HUES64 (cell line): ENCODE measurements around the gene ELOF1.
"Not testable (repeated sequence)": the region's sequence is repeated elsewhere in the genome, so short reads cannot be mapped to it uniquely, and the experiment has no call there.

Source experiments
- H3K27ac ChIP-seq: 2 replicates; pipeline ENCODE4 v1.7.0; 2013; ENCODE audit warnings: low read depth, low read length, inconsistent platforms
- H3K27me3 ChIP-seq: 2 replicates; pipeline ENCODE4 v1.6.1; 2013; ENCODE audit warnings: mild to moderate bottlenecking, low read length; ENCODE audit not compliant: insufficient read depth
- H3K36me3 ChIP-seq: 2 replicates; pipeline ENCODE4 v1.6.1; 2013; ENCODE audit warnings: mild to moderate bottlenecking, low read length; ENCODE audit not compliant: insufficient read depth
- H3K4me1 ChIP-seq: 2 replicates; pipeline ENCODE4 v1.6.1; 2013; ENCODE audit warnings: mild to moderate bottlenecking, low read length, moderate library complexity; ENCODE audit not compliant: insufficient read depth
- H3K4me3 ChIP-seq: 2 replicates; pipeline ENCODE4 v1.5.1; 2013; ENCODE audit warnings: mild to moderate bottlenecking, low read length, moderate library complexity
- H3K9ac ChIP-seq: 2 replicates; pipeline ENCODE4 v1.6.1; 2013; ENCODE audit warnings: mild to moderate bottlenecking, low read depth, low read length
- H3K9me3 ChIP-seq: 2 replicates; pipeline ENCODE4 v1.6.1; 2013; ENCODE audit warnings: low read depth, low read length; ENCODE audit not compliant: insufficient read depth
- WGBS: fragments of 150-250, 120-280 bp; methylation state at CpG from one replicate; pipeline ENCODE4 v1.1.7; 2013; ENCODE audit warnings: missing lambda C conversion rate; 5-methylcytosine and 5-hydroxymethylcytosine counted together

Gene ELOF1

GRCh38 chr19:11565649-11565980 is 6.6 kb upstream of the ELOF1 start:
- H3K9ac ChIP-seq, H3K9me3 ChIP-seq, H3K36me3 ChIP-seq, H3K4me1 ChIP-seq, H3K27me3 ChIP-seq, H3K27ac ChIP-seq, H3K4me3 ChIP-seq: not testable (repeated sequence)
- WGBS = 97% methylated on average over 5 of the region's 5 CpGs

DNA sequence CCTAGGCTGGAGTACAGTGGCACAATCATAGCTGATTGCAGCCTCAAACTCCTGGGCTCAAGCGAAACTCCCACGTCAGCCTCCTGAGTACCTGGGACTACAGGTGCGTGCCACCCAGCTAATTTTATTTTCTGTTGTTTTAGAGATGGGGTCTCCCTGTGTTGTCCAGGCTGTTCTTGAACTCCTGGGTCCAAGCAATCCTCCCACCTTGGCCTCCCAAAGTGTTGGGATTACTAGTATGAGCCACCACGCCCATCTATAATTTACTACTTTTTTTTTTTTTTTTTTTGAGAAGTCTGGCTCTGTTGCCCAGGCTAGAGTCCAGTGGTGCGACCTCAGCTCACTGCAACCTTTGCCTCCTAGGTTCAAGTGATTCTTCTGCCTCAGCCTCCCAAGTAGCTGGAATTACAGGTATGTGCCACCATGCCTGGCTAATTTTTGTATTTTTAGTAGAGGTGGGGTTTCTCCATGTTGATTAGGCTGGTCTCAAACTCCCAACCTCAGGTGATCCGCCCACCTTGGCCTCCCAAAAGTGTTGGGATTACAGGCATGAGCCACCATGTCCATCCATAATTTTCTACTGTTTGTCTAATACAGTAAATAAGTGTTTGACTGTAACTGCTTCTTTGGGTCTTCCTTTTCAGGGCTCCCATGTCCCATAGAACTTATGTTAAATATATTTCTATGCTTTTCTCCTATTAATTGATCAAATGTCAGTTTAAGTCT is 5.2 kb upstream of the ELOF1 start:
- H3K4me1 ChIP-seq, H3K4me3 ChIP-seq, H3K9me3 ChIP-seq, H3K36me3 ChIP-seq, H3K27ac ChIP-seq, H3K27me3 ChIP-seq, H3K9ac ChIP-seq: not testable (repeated sequence)
- 95% methylated on average over 5 of the region's 6 CpGs for WGBS

GRCh38 chr19:11563532-11563931 is 4.5 kb upstream of the ELOF1 start:
- no peaks in the 10 kb centered on the region for H3K36me3 ChIP-seq
- H3K27me3 ChIP-seq = no peaks in the 10 kb centered on the region
- no peak overlapping the region for H3K4me3 ChIP-seq
- no peak overlapping the region for H3K9ac ChIP-seq
- WGBS = 92% methylated on average over 8 of the region's 8 CpGs
- H3K9me3 ChIP-seq = no peaks in the 10 kb centered on the region
- no peak overlapping the region for H3K27ac ChIP-seq
- no peaks in the 10 kb centered on the region for H3K4me1 ChIP-seq

DNA sequence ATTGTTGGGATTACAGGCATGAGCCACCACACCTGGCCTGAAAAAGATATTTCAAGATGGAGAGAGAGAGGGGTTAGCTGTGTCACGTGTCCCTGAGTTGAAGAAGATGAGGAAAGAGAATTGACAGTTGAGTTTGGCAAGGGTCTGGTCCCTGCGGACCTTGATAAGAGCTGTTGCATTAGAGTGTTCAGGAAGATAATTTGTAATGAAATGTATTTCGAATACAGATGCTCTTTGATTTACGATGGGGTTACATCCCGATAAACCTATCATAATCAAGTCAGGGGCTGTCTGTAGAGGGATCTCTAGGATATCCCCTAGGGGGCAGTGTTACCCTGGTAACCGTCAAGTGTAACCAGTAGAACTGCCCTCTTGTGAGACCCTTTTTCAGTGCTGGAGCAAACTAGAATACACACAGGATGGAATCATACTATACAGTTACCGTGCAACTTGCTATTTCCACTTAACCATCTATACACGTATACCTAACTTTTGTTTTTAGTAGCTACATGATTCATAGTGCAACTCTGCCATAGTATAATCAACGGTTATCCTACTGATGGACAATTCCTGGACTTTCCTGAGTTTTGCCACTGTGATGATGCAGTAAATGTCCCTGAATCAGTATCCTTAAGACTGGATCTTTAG is 1.5 kb upstream of the ELOF1 start:
- Histone ChIP-seq H3K27me3 (no peaks in the 10 kb centered on the region), H3K36me3 (peaks cover 5% of the 10 kb centered on the region; the same call in 1 of the 2 replicates), H3K9me3 (no peaks in the 10 kb centered on the region), H3K27ac (no peak overlapping the region), H3K4me3 (no peak overlapping the region), H3K4me1 (0 out of 2 replicates have a peak, but pooled peaks cover 6% of the 10 kb centered on the region), H3K9ac (no peak overlapping the region)
- WGBS = 43% methylated on average over 9 of the region's 9 CpGs

DNA sequence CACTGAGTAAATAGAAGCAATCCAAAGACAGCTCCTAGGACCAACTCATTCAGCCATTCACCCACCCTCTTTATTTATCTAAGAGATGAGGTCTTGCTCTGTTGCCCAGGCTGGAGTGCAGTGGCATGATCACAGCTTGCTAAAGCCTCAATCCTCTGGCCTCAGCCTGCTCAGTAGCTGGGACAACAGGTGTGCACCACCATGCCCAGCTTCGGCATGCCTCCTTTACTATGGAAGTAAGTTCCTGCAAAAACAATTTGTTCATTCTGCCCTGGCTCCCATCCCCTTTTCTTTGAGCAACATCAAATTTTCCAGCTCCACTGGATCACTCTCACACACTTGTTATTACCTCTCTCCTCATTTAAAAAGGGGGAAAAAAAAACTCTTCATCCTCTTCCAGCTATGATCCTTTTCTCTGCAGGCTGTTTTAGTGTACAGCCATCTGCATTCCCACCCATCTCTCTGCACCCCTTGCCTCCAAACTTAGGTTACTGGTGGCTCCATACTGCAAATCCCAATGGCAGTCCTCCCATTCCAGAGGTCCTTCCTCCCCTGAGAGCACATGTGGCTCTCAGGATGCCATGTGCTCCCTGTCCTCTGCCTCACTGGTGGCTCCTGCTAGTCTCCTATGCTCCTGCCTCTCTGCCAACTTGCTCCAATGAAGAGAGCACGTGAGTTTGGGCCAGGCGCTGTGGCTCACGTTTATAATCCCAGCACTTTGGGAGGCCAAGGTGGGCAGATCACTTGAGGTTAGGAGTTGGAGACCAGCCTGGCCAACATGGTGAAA is 2.2 kb downstream of the ELOF1 start:
- Histone ChIP-seq H3K36me3 (peaks cover 33% of the 10 kb centered on the region), H3K27me3 (no peaks in the 10 kb centered on the region), H3K4me3 (no peak overlapping the region), H3K27ac (no peak overlapping the region), H3K4me1 (0 out of 2 replicates have a peak, but pooled peaks cover 6% of the 10 kb centered on the region), H3K9me3 (no peaks in the 10 kb centered on the region), H3K9ac (no peak overlapping the region)
- WGBS = 94% methylated on average over 4 of the region's 4 CpGs

DNA sequence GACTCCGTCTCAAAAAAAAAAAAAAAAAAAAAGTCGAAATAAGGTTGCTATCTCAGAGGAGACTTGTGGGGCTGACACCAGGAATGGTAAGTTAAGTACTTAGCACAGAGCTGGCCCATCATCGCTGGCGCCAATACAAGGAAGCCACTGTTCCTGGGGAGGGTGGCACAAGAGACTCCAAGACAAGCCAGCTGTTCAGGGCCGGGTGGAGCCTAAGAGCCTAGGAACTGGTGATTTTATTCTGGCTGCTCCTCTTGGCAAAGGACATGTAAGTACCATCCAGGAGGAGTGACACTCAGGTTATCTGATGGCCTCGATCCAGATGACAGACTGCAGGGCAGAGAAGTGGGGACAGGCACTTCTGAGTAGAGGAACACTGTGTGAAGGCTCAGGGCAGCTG is 3.8 kb downstream of the ELOF1 start:
- H3K27me3 ChIP-seq = no peaks in the 10 kb centered on the region
- H3K4me1 ChIP-seq = 0 out of 2 replicates have a peak, but pooled peaks cover 6% of the 10 kb centered on the region
- no peak overlapping the region for H3K27ac ChIP-seq
- H3K36me3 ChIP-seq = peaks cover 35% of the 10 kb centered on the region
- 94% methylated on average over 6 of the region's 6 CpGs for WGBS
- no peaks in the 10 kb centered on the region for H3K9me3 ChIP-seq
- no peak overlapping the region for H3K4me3 ChIP-seq
- no peak overlapping the region for H3K9ac ChIP-seq

GRCh38 chr19:11554160-11554559 is 4.9 kb downstream of the ELOF1 start:
- Histone ChIP-seq H3K36me3 (peaks cover 41% of the 10 kb centered on the region), H3K9ac (no peak overlapping the region), H3K27ac (no peak overlapping the region), H3K27me3 (no peaks in the 10 kb centered on the region), H3K9me3 (no peaks in the 10 kb centered on the region), H3K4me3 (no peak overlapping the region), H3K4me1 (0 out of 2 replicates have a peak, but pooled peaks cover 6% of the 10 kb centered on the region)
- 92% methylated on average over 12 of the region's 12 CpGs for WGBS

GRCh38 chr19:11552666-11553372 is 6.2 kb downstream of the ELOF1 start:
- Histone ChIP-seq H3K27ac (no peak overlapping the region), H3K4me1 (0 out of 2 replicates have a peak, but pooled peaks cover under 1% of the 10 kb centered on the region), H3K4me3 (no peak overlapping the region), H3K9ac (no peak overlapping the region), H3K27me3 (no peaks in the 10 kb centered on the region), H3K9me3 (no peaks in the 10 kb centered on the region), H3K36me3 (peaks cover 48% of the 10 kb centered on the region)
- 93% methylated on average over 20 of the region's 20 CpGs for WGBS

GRCh38 chr19:11551603-11552235 is 7.3 kb downstream of the ELOF1 start:
- no peak overlapping the region for H3K9ac ChIP-seq
- H3K27me3 ChIP-seq = no peaks in the 10 kb centered on the region
- H3K27ac ChIP-seq = peak overlapping the region; percentile 26; the same call in 1 of the 2 replicates
- H3K4me3 ChIP-seq = no peak overlapping the region
- WGBS = 87% methylated on average over 26 of the region's 26 CpGs
- no peaks in the 10 kb centered on the region for H3K9me3 ChIP-seq
- H3K4me1 ChIP-seq = no peaks in the 10 kb centered on the region
- H3K36me3 ChIP-seq = peaks cover 50% of the 10 kb centered on the region

GRCh38 chr19:11550265-11550664 is 8.8 kb downstream of the ELOF1 start:
- Histone ChIP-seq H3K4me3 (no peak overlapping the region), H3K9me3 (no peaks in the 10 kb centered on the region), H3K27ac (no peak overlapping the region), H3K9ac (no peak overlapping the region), H3K27me3 (no peaks in the 10 kb centered on the region), H3K36me3 (peaks cover 42% of the 10 kb centered on the region), H3K4me1 (no peaks in the 10 kb centered on the region)
- WGBS = 95% methylated on average over 8 of the region's 8 CpGs
